ENCODE measurements around the gene SH3BGR.

DNA sequence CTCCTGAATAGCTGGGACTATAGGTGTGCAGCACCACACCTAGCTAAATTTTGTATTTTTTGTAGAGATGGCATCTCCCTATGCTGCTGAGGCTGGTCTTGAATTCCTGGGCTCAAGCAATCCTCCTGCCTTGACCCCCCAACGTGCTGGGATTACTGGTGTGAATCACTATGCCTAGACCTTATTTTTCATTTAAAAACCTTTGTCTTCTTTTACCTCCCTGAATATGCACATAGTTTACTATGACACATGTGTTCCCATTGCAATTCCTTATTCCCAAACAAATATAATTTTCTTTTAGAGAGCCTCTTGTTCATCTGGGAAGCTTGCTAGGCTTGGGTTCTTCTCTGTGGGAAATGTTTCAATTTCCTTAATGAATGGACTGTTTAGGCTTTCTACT is 16.8 kb downstream of the SH3BGR start:
- TF ChIP-seq, protein P1, sequence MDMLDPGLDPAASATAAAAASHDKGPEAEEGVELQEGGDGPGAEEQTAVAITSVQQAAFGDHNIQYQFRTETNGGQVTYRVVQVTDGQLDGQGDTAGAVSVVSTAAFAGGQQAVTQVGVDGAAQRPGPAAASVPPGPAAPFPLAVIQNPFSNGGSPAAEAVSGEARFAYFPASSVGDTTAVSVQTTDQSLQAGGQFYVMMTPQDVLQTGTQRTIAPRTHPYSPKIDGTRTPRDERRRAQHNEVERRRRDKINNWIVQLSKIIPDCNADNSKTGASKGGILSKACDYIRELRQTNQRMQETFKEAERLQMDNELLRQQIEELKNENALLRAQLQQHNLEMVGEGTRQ (IDR thresholded peaks at IDR 0.05; ENCODE audit: low read length) = no peak
- TF ChIP-seq RFX5 (IDR thresholded peaks at IDR 0.05; ENCODE audit: borderline replicate concordance, low read depth, low read length) = no peak
- TF ChIP-seq POLR2A (IDR thresholded peaks at IDR 0.05; ENCODE audit: control extremely low read depth in 1 of 2, low read depth in 2 of 2, low read length in 2 of 2) = no peak
